HG03571 (cell line): ENCODE results near the gene NFAM1.

Source experiments
- ATAC-seq: cut with Tn5 transposase; IDR thresholded peaks from one replicate; pipeline ENCODE4 v1.9.1; 2021; ENCODE audit not compliant: unreplicated experiment

Gene NFAM1

DNA sequence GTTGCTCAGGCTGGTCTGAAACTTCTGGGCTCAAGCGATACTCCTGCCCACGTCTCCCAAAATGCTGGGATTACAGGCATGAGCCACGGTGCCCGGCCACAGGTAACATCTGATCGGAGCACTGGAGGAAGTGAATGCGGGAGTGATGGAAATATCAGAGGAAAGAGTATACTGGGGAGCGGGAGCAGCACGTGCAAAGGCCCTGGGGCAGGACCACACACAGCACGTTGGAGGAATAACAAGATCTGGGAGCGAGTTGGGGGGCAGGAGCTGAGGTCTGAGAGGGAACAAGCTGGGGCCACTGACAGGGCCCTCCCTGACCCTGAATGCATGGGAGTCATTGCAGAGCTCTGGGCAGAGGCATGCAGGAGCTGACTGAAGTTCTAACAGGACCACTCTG is 70.7 kb downstream of the NFAM1 start:
- ATAC-seq: no peak

DNA sequence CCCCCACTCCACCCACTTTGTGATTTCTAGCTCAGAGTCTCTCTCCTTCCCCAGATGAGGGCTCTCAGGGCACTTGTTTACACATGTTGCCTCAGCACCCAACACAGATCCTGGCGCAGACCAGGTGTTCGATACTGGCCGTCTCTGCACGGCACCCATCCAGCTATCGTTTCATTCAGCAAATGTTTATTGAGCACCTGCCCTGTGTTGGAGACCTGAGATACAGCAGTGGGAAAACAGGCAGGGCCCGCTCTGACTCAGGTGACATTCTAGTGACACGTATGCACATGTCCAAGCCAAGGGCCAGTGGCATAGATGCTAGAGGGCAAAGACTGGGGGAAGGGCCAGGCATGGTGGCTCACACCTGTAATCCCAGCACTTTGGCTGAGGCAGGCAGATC is 71.9 kb downstream of the NFAM1 start:
- no peak for ATAC-seq

- ATAC-seq: no peak
Observed at GRCh38 chr22:42358643-42359558, 73.3 kb downstream of the NFAM1 start.

DNA sequence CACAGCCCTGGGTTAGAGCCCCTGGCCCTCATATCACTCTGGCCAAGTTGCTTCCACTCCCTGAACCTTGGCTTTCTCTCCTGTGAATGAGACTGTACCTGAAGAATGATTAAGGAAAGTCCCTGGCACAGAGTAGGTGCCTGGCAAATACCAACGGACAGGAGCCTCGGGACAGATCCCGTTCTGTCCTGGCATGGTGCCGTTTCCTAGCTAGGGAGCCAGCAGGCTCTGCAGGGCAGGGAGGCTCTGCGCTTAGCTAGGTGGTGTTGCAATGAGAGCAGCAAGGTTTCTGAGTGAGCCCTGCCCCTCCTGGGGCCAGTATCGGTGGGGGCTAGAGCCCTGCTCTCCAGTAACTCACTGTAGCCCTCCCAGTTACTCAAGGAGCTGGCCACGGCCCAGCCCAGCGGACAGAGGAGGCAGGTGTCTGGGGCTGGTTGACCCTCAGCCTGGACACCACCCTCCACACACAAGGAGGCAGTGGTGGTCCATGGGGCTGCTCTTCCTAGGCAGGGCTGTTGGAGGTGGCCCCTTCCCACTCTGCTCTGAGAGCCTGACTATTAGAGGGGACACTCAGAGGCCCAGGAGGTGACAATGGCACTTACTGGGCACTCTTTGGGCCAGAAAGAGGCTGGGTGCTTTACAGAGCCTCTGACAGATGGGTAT is 74.4 kb downstream of the NFAM1 start:
- no peak for ATAC-seq

- no peak for ATAC-seq
Observed at GRCh38 chr22:42357221-42357620, 75.0 kb downstream of the NFAM1 start.

DNA sequence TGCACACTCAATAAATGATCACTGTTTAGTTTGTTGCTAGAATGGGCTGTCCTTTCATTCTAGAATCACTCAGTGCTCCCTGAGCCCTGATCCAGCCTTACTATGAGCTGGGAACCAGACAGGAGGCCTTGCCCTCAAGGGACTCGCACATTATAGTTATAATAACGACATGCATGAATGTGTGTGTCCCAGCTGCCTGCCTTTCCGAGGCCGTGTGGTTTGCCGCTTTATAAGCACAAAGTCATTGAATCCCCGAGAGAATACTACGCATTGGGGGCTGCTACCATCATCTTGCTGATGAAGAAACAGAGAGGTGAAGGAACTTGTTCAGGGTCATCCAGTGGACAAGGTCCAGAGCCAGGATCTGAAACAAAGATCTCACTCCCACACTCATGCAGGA is 75.7 kb downstream of the NFAM1 start:
- no peak for ATAC-seq

DNA sequence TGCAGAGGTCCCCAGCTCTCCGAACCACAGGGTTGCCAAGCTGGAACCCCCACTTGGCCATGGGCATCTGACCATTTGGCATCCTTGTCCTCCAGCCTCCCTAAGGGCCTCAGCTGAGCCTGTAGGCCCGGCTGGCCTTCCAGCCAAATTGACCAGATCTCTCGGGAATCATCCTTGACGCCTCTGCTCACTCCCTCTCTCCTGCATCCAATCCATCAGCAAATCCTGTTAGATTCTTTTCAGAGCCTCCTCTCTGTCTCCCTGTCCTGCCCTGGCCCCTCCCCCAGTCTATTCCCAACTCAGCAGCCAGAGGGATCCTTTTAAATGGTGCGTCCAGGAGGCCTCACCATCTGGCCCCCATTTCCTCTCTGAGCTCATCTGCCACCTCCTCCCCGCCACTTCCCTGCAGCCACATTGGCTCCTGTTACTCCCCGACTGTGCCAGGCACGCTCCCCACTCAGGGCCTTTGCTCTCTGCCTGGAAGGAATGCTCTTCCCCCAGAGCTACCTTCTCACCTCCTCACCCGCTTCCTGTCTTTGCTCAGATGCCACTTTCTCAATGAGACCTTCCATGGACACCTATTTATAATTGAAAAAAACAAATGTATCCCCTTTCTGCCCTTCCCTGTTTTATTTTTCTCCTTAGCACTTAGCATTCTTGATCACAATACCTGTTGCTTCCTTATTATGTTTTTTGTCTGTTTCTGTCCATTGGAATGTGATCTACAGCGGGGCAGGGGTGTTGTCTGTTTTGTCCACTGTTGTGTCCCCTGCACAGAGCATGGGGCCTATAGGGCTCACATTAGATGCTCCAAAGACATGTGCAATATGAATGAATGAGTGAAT is 78.1 kb downstream of the NFAM1 start:
- no peak for ATAC-seq

DNA sequence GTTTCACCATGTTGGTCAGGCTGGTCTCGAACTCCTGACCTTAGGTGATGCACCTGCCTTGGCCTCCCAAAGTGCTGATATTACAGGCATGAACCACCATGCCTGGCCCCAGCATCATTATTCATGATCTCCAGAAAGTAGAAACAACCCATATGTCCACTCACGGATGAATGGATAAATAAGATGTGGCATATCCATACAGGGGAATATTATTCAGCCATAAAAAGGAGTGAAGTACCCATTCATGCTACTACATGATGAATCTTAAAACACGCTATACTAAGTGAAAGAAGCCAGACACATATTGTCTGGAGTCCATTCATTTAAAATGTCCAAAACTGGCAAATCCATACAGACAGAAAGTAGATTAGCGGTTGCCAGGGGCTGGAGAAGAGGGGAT is 81.8 kb downstream of the NFAM1 start:
- no peak for ATAC-seq

GRCh38 chr22:42347281-42347824 is 84.8 kb downstream of the NFAM1 start:
- ATAC-seq: no peak

GRCh38 chr22:42346722-42347121 is 85.5 kb downstream of the NFAM1 start:
- no peak for ATAC-seq

DNA sequence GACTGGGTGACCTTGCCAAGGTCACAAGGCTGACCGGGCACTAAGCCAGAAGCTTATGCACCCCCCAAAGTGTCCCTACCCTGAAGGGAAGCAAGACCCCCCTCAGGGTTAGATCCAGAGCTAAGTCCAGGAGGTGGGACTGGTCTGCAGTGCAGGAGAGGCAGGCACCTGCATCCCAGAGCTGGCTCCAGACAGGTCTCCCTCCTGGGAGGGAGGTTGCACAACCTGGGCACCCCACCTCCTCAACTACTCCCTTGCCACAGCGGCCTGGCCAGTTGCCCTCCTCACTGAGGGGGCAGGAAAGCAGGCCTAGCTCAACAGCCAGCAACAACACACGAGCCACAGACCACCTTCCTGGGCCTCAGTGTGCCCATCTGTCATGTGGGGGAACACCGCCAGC is 86.7 kb downstream of the NFAM1 start:
- ATAC-seq: no peak

DNA sequence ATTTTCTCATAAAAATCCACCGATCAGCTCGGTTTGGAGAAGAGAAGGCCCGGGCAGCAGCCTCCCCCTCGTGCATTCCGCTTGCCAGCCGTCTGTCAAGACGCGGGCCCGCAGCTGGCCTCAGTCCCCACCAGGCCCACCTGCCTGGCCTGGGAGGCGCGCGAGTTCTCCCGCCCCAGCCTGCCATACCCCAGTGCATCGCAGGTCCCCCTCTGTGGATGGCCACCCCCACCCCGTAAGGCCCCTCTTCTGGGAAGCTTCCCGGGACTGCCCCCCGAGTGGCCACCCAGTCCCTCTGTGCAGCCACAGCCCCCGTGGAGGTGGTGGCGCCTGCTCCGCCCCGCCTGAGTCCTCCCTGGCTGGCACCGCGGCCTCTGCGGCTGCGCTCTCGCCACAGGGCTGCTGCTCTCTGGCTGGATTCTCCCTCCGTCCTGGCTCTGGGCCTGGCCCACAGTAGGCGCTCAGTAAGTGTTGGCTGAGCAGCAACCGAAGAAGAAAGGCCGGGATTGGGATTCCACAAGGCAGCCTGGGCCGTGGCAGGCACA is 87.8 kb downstream of the NFAM1 start:
- ATAC-seq: no peak

- ATAC-seq: no peak
Observed at GRCh38 chr22:42343531-42344081, 88.6 kb downstream of the NFAM1 start.

- no peak for ATAC-seq
Observed at GRCh38 chr22:42343121-42343454, 89.1 kb downstream of the NFAM1 start.

DNA sequence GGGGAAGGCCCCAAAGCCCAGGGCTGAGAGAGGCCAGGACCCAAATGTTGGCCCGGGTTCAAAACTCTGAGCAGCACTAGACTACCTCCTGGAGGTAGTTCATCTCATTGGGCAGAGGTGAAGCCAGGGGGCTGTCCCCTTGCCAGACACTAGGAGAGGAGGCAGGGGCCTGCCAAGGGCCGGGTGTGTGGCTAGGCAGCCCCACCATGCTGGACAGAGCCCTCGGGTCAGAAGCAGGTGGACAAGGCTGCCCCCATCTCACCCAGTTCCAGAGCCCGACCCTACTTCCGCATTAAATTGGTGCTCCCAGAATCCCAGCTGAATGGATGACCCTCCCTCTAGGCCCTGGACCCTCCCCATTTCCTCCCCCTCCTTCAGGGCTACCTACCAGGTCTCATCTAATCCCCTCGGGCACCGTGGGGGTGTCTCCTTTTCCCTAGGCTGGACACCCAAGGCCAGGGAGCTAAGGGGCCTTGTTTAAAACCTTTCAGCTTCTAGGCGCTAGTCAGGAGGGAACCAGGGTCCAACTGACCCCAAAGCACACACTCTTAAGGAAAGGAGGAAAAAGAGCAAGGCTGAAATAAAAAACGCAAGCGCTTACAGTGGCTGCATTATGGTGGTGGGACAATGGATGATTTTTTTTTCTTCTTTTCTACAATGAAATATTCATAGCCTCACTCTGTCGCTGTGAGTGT is 89.6 kb downstream of the NFAM1 start:
- no peak for ATAC-seq

GRCh38 chr22:42341779-42342178 is 90.4 kb downstream of the NFAM1 start:
- no peak for ATAC-seq

GRCh38 chr22:42340829-42341383 is 91.3 kb downstream of the NFAM1 start:
- no peak for ATAC-seq

GRCh38 chr22:42340150-42340549 is 92.1 kb downstream of the NFAM1 start:
- ATAC-seq: no peak

DNA sequence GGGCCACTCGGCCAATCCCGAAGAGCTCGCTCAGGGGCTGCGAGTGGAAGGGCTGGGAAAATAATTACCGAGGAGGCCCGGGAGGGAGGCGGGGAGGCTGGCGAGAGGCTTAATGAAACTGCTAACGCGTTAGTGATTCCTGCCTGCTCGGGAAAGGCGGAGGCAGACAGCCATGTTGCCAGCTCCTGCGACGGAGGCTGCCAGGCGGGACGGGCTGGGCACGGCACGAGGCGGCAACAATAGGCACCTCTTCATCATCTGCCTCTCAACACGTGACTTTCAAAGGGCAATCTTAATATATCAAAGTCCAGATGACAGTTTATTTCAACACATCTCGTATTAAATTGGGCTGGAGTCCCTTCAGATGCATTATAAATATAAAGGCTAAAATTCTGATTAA is 93.7 kb downstream of the NFAM1 start:
- ATAC-seq: no peak

DNA sequence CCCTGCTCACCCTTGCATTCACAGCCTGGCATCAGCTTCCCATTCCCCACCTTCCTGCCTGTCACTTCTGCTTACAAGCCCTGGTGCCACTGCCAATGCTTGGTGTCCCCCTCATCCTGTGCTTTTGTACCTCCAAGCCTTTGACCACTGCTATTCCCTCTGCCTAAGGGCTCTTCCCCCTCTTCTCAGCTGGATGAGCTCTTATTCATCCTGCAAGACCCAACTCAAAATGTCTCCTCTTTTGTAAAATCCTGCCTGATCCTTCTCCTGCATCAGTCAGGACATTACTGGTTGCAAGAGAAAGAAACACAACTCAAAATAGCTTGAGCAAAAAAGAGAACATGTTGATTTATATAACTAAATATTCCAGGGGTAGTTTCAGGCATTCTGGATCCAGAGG is 94.8 kb downstream of the NFAM1 start:
- no peak for ATAC-seq
